ENCODE results near the gene PLPPR3.

DNA sequence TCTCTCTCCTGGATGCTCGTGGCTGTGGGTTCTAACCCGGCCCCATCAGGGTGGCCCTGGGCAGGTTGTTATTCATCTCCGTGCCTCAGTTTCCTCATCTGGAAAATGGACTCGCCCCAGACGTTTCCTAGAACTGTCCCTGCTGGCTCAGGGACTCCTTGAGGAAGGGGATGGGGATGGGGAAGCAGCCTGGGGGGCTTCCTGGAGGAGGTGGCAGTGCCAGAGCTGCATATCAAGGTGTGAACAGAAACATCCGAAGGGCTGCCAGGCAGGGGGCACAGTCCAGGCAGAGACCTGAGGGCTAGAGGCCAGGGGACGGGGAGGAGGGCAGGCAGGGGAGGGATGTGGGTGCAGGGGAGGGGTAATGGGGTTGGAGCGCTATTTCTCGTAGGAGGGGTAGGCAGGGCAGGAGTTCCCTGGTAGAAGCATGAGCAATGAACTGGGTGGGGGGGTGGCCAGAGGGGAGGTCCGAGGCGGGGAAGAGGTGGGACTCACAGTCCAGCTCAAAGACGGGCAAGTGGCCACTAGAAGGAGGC is 26.7 kb upstream of the PLPPR3 start:
- TF ChIP-seq, protein P1, sequence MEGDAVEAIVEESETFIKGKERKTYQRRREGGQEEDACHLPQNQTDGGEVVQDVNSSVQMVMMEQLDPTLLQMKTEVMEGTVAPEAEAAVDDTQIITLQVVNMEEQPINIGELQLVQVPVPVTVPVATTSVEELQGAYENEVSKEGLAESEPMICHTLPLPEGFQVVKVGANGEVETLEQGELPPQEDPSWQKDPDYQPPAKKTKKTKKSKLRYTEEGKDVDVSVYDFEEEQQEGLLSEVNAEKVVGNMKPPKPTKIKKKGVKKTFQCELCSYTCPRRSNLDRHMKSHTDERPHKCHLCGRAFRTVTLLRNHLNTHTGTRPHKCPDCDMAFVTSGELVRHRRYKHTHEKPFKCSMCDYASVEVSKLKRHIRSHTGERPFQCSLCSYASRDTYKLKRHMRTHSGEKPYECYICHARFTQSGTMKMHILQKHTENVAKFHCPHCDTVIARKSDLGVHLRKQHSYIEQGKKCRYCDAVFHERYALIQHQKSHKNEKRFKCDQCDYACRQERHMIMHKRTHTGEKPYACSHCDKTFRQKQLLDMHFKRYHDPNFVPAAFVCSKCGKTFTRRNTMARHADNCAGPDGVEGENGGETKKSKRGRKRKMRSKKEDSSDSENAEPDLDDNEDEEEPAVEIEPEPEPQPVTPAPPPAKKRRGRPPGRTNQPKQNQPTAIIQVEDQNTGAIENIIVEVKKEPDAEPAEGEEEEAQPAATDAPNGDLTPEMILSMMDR (IDR thresholded peaks at IDR 0.05; ENCODE audit: borderline replicate concordance, extremely low read depth, low read length, poor library complexity, severe bottlenecking) = no peak
- TF ChIP-seq EZH2 (IDR thresholded peaks at IDR 0.05; ENCODE audit: borderline replicate concordance, low read depth, low read length, severe bottlenecking) = no peak
